H9 (cell line): Measurements from ENCODE around the gene ZNF786. TPM values are rescaled to one million over a fixed set of nuclear protein-coding genes. Genes with fewer than 3 reads are reported as not detected.

Source experiments
- DNase-seq: peaks from one replicate; pipeline ENCODE4 v3.0.0-alpha.2; 2017
- H2AFZ ChIP-seq: one replicate; pipeline ENCODE4 v1.6.1; 2013; ENCODE audit warnings: mild to moderate bottlenecking, low read length, control low read depth, moderate library complexity
- H2AK5ac ChIP-seq: 2 replicates; pipeline ENCODE4 v1.6.1; 2013; ENCODE audit warnings: low read length, control low read depth, mixed read lengths; ENCODE audit not compliant: insufficient read length
- H2BK120ac ChIP-seq: one replicate; pipeline ENCODE4 v1.6.1; 2013; ENCODE audit warnings: low read depth, mild to moderate bottlenecking, low read length, control low read depth, inconsistent platforms; ENCODE audit not compliant: poor library complexity, severe bottlenecking
- H2BK12ac ChIP-seq: 2 replicates; pipeline ENCODE4 v1.6.1; 2013; ENCODE audit warnings: low read length, control low read depth, mixed read lengths, low read depth; ENCODE audit not compliant: insufficient read length
- H2BK15ac ChIP-seq: 2 replicates; pipeline ENCODE4 v1.6.1; 2013; ENCODE audit warnings: low read depth, low read length, control low read depth
- H2BK20ac ChIP-seq: one replicate; pipeline ENCODE4 v1.6.1; 2013; ENCODE audit warnings: low read depth, mild to moderate bottlenecking, low read length, control low read depth, inconsistent platforms; ENCODE audit not compliant: poor library complexity, severe bottlenecking
- H2BK5ac ChIP-seq: 2 replicates; pipeline ENCODE4 v1.6.1; 2013; ENCODE audit warnings: low read length, control low read depth, mixed read lengths; ENCODE audit not compliant: insufficient read length
- H3K14ac ChIP-seq: 2 replicates; pipeline ENCODE4 v1.6.1; 2013; ENCODE audit warnings: low read length, control low read depth; ENCODE audit not compliant: insufficient read depth
- H3K18ac ChIP-seq: 2 replicates; pipeline ENCODE4 v1.6.1; 2013; ENCODE audit warnings: low read depth, mild to moderate bottlenecking, mixed read lengths, low read length, control low read depth; ENCODE audit not compliant: insufficient read length
- H3K23ac ChIP-seq: 2 replicates; pipeline ENCODE4 v1.6.1; 2013; ENCODE audit warnings: low read length, control low read depth, mixed read lengths, low read depth; ENCODE audit not compliant: insufficient read length
- H3K23me2 ChIP-seq: 2 replicates; pipeline ENCODE4 v1.6.1; 2013; ENCODE audit warnings: low read depth, mild to moderate bottlenecking, mixed read lengths, low read length, control low read depth; ENCODE audit not compliant: insufficient read length, poor library complexity, severe bottlenecking
- H3K27ac ChIP-seq: 2 replicates; pipeline ENCODE4 v1.5.1; 2013; ENCODE audit warnings: low read length, control low read depth, mixed read lengths, low read depth; ENCODE audit not compliant: insufficient read length
- H3K27me3 ChIP-seq: 2 replicates; pipeline ENCODE4 v1.6.1; 2013; ENCODE audit warnings: low read length, control low read depth, inconsistent platforms; ENCODE audit not compliant: insufficient read depth
- H3K4ac ChIP-seq: 2 replicates; pipeline ENCODE4 v1.6.1; 2013; ENCODE audit warnings: low read depth, mild to moderate bottlenecking, control low read depth, inconsistent platforms, low read length, moderate library complexity
- H3K4me1 ChIP-seq: 2 replicates; pipeline ENCODE4 v1.6.1; 2013; ENCODE audit warnings: low read length, control low read depth, inconsistent platforms; ENCODE audit not compliant: insufficient read depth
- H3K4me2 ChIP-seq: 2 replicates; pipeline ENCODE4 v1.6.1; 2013; ENCODE audit warnings: low read length, control low read depth, mixed read lengths; ENCODE audit not compliant: insufficient read length, insufficient read depth
- H3K56ac ChIP-seq: 2 replicates; pipeline ENCODE4 v1.6.1; 2013; ENCODE audit warnings: low read depth, mild to moderate bottlenecking, mixed read lengths, low read length, control low read depth; ENCODE audit not compliant: insufficient read length
- H3K79me1 ChIP-seq: 2 replicates; pipeline ENCODE4 v1.6.1; 2013; ENCODE audit warnings: low read depth, mild to moderate bottlenecking, moderate library complexity, low read length, control low read depth, inconsistent platforms; ENCODE audit not compliant: insufficient read depth, poor library complexity, severe bottlenecking
- H3K79me2 ChIP-seq: 2 replicates; pipeline ENCODE4 v1.6.1; 2013; ENCODE audit warnings: low read length, control low read depth, inconsistent platforms; ENCODE audit not compliant: insufficient read depth
- H3K9ac ChIP-seq: 2 replicates; pipeline ENCODE4 v1.6.1; 2013; ENCODE audit warnings: low read length, control low read depth, mixed read lengths; ENCODE audit not compliant: insufficient read length; ENCODE audit errors: extremely low read depth
- H3K9me3 ChIP-seq: one replicate; pipeline ENCODE4 v1.6.1; 2013; ENCODE audit warnings: low read depth, low read length, inconsistent platforms; ENCODE audit not compliant: control insufficient read depth
- H3T11ph ChIP-seq: one replicate; pipeline ENCODE4 v1.6.1; 2013; ENCODE audit warnings: mild to moderate bottlenecking, low read length, control low read depth, inconsistent platforms
- H4K20me1 ChIP-seq: one replicate; pipeline ENCODE4 v1.6.1; 2013; ENCODE audit not compliant: control insufficient read depth, insufficient read length, insufficient read depth
- H4K5ac ChIP-seq: 2 replicates; pipeline ENCODE4 v1.6.1; 2013; ENCODE audit warnings: low read depth, mild to moderate bottlenecking, mixed read lengths, low read length, control low read depth; ENCODE audit not compliant: insufficient read length
- H4K8ac ChIP-seq: replicated peaks from 2 replicates; pipeline ENCODE4 v1.6.1; 2013; ENCODE audit warnings: low read length, control low read depth, mixed read lengths, low read depth; ENCODE audit not compliant: insufficient read length
- H4K91ac ChIP-seq: 2 replicates; pipeline ENCODE4 v1.6.1; 2013; ENCODE audit warnings: low read depth, mild to moderate bottlenecking, moderate library complexity, mixed read lengths, low read length, control low read depth; ENCODE audit not compliant: insufficient read length
- H3K27ac Mint-ChIP-seq, 3 experiments: 2 replicates in 2 of 3; 3 replicates in 1 of 3; pipeline ENCODE4 v1.8.0; 2020 to 2021; ENCODE audit warnings: mixed read lengths in 3 of 3, mild to moderate bottlenecking in 1 of 3, moderate library complexity in 1 of 3
- H3K27me3 Mint-ChIP-seq: 2 replicates; pipeline ENCODE4 v1.8.0; 2021; ENCODE audit warnings: low read depth, mild to moderate bottlenecking, moderate library complexity, mixed read lengths
- H3K36me3 Mint-ChIP-seq, 3 experiments: 2 replicates in 2 of 3; 3 replicates in 1 of 3; pipeline ENCODE4 v1.8.0; 2020 to 2021; ENCODE audit warnings: low read depth in 3 of 3, mixed read lengths in 3 of 3; ENCODE audit not compliant: insufficient read depth in 1 of 3
- H3K4me1 Mint-ChIP-seq, 2 experiments: 2 replicates each; pipeline ENCODE4 v1.8.0; 2020; ENCODE audit warnings: mixed read lengths in 2 of 2
- H3K4me3 Mint-ChIP-seq, 2 experiments: 2 replicates in 1 of 2; 3 replicates in 1 of 2; pipeline ENCODE4 v1.8.0; 2020 to 2021; ENCODE audit warnings: mild to moderate bottlenecking in 2 of 2, mixed read lengths in 2 of 2, moderate library complexity in 1 of 2
- H3K9me3 Mint-ChIP-seq, 2 experiments: 2 replicates in 1 of 2; 3 replicates in 1 of 2; pipeline ENCODE4 v1.8.0; 2020; ENCODE audit warnings: mild to moderate bottlenecking in 2 of 2, mixed read lengths in 2 of 2, moderate library complexity in 1 of 2
- WGBS: extraction: QIAGEN DNeasy Blood & Tissue Kit; methylation state at CpG from one replicate; pipeline ENCODE4 v1.1.7; 2013; ENCODE audit warnings: missing lambda C conversion rate, low lambda C conversion rate, mixed read lengths; ENCODE audit not compliant: insufficient read length; ENCODE audit errors: extremely low coverage; 5-methylcytosine and 5-hydroxymethylcytosine counted together
- total RNA-seq: library from RNA; stranded (reverse); gene quantifications from 2 replicates; pipeline ENCODE4 v1.2.1, GENCODE V29; 2021
- TF ChIP-seq, protein P1 (sequence below): fragments of 200-600 bp; sonication (generic); conservative IDR thresholded peaks from 3 replicates; pipeline ENCODE4 v1.8.0; 2021; ENCODE audit warnings: antibody characterized with exemption, mild to moderate bottlenecking

ZNF786 gene
- total RNA-seq, 1 experiment from 2014 or later, result 25.1 TPM

- no peak overlapping the region for H2BK20ac ChIP-seq
- no peaks in the 10 kb centered on the region for H3K9me3 ChIP-seq
- Mint-ChIP-seq H3K4me1 (peaks cover 46 to 47% of the 10 kb centered on the region in 2 experiments), H3K4me3 (no peak overlapping the region; a peak in 2 of 5 replicates), H3K27ac (peak overlapping the region; percentile 81 to 95 (median 88)), H3K36me3 (peaks cover 25 to 43% (median 39%) of the 10 kb centered on the region in 3 experiments), H3K27me3 (no peaks in the 10 kb centered on the region), H3K9me3 (no peaks in the 10 kb centered on the region)
- TF ChIP-seq, protein P1, sequence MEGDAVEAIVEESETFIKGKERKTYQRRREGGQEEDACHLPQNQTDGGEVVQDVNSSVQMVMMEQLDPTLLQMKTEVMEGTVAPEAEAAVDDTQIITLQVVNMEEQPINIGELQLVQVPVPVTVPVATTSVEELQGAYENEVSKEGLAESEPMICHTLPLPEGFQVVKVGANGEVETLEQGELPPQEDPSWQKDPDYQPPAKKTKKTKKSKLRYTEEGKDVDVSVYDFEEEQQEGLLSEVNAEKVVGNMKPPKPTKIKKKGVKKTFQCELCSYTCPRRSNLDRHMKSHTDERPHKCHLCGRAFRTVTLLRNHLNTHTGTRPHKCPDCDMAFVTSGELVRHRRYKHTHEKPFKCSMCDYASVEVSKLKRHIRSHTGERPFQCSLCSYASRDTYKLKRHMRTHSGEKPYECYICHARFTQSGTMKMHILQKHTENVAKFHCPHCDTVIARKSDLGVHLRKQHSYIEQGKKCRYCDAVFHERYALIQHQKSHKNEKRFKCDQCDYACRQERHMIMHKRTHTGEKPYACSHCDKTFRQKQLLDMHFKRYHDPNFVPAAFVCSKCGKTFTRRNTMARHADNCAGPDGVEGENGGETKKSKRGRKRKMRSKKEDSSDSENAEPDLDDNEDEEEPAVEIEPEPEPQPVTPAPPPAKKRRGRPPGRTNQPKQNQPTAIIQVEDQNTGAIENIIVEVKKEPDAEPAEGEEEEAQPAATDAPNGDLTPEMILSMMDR, result no peak
- no peak overlapping the region for H4K8ac ChIP-seq
- H3K4me2 ChIP-seq, result no peak overlapping the region
- peaks cover 5% of the 10 kb centered on the region for H3K23me2 ChIP-seq
- H2BK15ac ChIP-seq, result no peak overlapping the region
- H3T11ph ChIP-seq, result no peak overlapping the region
- no peaks in the 10 kb centered on the region for H4K20me1 ChIP-seq
- H2BK120ac ChIP-seq, result no peak overlapping the region
- H4K5ac ChIP-seq, result no peak overlapping the region
- H3K27ac ChIP-seq, result no peak overlapping the region
- H3K4me1 ChIP-seq, result peaks cover 3% of the 10 kb centered on the region; the same call in 1 of the 2 replicates
- no peak overlapping the region for H3K4ac ChIP-seq
- H4K91ac ChIP-seq, result no peak overlapping the region
- no peak overlapping the region for H2AK5ac ChIP-seq
- no peak overlapping the region for H3K18ac ChIP-seq
- no peak overlapping the region for H3K23ac ChIP-seq
- no peak overlapping the region for H3K9ac ChIP-seq
- H3K27me3 ChIP-seq, result no peaks in the 10 kb centered on the region
- WGBS, result no CpG with 5 or more reads among the region's 6 CpGs
- H3K79me1 ChIP-seq, result peaks cover 5% of the 10 kb centered on the region
- no peak overlapping the region for H3K56ac ChIP-seq
- peaks cover 30% of the 10 kb centered on the region; the same call in 1 of the 2 replicates for H3K79me2 ChIP-seq
- no peak overlapping the region for H2BK5ac ChIP-seq
- DNase-seq, result no peak
- no peak overlapping the region for H3K14ac ChIP-seq
- no peak overlapping the region for H2AFZ ChIP-seq
- no peak overlapping the region for H2BK12ac ChIP-seq
Observed at GRCh38 chr7:149022756-149023360, 67.7 kb downstream of the ZNF786 start.
